ENCODE results near the gene PSD2.

PSD2 gene

DNA sequence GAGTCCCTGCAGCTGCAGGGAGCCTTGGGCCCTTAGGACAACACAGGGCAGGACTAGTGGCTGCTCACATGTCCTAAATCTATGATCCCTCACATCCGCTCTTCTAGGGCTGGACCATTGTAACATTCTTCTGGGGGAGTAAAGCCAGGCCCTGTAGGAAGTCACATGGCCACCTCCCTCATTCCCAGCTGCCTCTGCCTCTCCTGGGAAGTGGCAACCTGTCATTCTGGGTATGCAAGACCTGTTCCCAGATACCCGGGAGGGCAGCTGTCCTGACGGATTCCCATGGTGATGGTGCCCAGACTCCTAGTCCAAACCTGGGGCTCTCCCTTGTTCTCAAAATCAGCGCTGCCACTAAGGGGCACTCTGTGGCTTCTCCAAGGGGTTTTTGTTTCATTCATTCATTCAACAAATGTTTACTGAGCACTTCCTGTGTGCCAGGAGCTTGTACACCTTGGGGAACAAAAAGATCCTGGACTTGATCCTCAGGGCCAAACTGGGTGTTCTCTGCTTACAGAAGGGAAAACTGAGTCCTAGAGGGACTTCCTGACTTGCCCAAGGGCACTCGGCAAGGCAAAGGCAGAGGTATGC is 85.6 kb downstream of the PSD2 start:
- H3K27ac ChIP-seq (ENCODE audit: low read depth, low read length): no peak overlapping the region
- H2AFZ ChIP-seq (ENCODE audit: low read depth, low read length, severe bottlenecking): no peak overlapping the region

DNA sequence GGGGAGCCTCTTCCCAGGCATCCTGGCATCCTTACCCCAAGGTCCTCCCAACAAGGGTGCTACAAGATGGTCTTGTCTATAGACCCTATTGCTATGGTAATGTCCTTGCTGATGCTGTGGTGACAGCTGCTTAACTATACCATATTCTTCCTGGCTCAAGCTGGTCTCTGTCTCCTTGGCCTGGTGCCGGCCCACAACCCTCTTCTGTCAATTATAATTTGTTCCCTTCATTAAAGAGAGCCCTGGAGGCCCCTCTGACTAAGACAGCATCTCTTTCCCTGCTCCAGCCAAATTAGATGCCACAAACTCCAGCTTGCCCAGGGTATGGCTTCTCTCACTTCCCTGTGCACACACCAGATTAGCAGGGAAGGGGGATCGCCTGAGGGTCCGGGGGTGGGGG is 86.7 kb downstream of the PSD2 start:
- Histone ChIP-seq H3K4me2 (ENCODE audit: low read depth, low read length, poor library complexity, severe bottlenecking) (no peak overlapping the region), H3F3A (ENCODE audit: insufficient read depth) (no peaks in the 10 kb centered on the region), H4K20me1 (ENCODE audit: low read depth, low read length) (no peaks in the 10 kb centered on the region), H2AFZ (ENCODE audit: low read depth, low read length, severe bottlenecking) (no peak overlapping the region), H3K27ac (ENCODE audit: low read depth, low read length) (no peak overlapping the region), H3K27me3 (ENCODE audit: low read length) (no peaks in the 10 kb centered on the region), H3K4me3 (ENCODE audit: insufficient read depth, low read length, poor library complexity, severe bottlenecking) (no peak overlapping the region), H3K36me3 (ENCODE audit: low read length) (no peaks in the 10 kb centered on the region), H3K9me2 (replicated peaks; ENCODE audit: insufficient read depth, low read length) (no peaks in the 10 kb centered on the region), H3K9me3 (ENCODE audit: insufficient read depth, low read length) (no peaks in the 10 kb centered on the region), H3K9ac (ENCODE audit: low read length) (no peak overlapping the region), H3K79me2 (ENCODE audit: insufficient read depth, low read length) (no peaks in the 10 kb centered on the region)
- TF ChIP-seq, protein P1, sequence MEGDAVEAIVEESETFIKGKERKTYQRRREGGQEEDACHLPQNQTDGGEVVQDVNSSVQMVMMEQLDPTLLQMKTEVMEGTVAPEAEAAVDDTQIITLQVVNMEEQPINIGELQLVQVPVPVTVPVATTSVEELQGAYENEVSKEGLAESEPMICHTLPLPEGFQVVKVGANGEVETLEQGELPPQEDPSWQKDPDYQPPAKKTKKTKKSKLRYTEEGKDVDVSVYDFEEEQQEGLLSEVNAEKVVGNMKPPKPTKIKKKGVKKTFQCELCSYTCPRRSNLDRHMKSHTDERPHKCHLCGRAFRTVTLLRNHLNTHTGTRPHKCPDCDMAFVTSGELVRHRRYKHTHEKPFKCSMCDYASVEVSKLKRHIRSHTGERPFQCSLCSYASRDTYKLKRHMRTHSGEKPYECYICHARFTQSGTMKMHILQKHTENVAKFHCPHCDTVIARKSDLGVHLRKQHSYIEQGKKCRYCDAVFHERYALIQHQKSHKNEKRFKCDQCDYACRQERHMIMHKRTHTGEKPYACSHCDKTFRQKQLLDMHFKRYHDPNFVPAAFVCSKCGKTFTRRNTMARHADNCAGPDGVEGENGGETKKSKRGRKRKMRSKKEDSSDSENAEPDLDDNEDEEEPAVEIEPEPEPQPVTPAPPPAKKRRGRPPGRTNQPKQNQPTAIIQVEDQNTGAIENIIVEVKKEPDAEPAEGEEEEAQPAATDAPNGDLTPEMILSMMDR (IDR thresholded peaks at IDR 0.05; ENCODE audit: insufficient read depth, low read length, poor library complexity, severe bottlenecking): no peak
- TF ChIP-seq EZH2phosphoT487 (conservative IDR thresholded peaks at IDR 0.05; ENCODE audit: low read length): no peak

More for the DNA sequence above, 85.6 kb downstream of the PSD2 start:
- Histone ChIP-seq H3F3A (ENCODE audit: insufficient read depth) (no peaks in the 10 kb centered on the region), H3K79me2 (ENCODE audit: insufficient read depth, low read length) (no peaks in the 10 kb centered on the region), H3K9ac (ENCODE audit: low read length) (no peak overlapping the region), H3K36me3 (ENCODE audit: low read length) (no peaks in the 10 kb centered on the region), H3K9me2 (replicated peaks; ENCODE audit: insufficient read depth, low read length) (no peaks in the 10 kb centered on the region), H3K9me3 (ENCODE audit: insufficient read depth, low read length) (no peaks in the 10 kb centered on the region), H3K27me3 (ENCODE audit: low read length) (no peaks in the 10 kb centered on the region), H3K4me3 (ENCODE audit: insufficient read depth, low read length, poor library complexity, severe bottlenecking) (no peak overlapping the region), H4K20me1 (ENCODE audit: low read depth, low read length) (no peaks in the 10 kb centered on the region), H3K4me2 (ENCODE audit: low read depth, low read length, poor library complexity, severe bottlenecking) (no peak overlapping the region)
- TF ChIP-seq, protein P1 (IDR thresholded peaks at IDR 0.05; ENCODE audit: insufficient read depth, low read length, poor library complexity, severe bottlenecking): no peak
- no peak for TF ChIP-seq EZH2phosphoT487 (conservative IDR thresholded peaks at IDR 0.05; ENCODE audit: low read length)

DNA sequence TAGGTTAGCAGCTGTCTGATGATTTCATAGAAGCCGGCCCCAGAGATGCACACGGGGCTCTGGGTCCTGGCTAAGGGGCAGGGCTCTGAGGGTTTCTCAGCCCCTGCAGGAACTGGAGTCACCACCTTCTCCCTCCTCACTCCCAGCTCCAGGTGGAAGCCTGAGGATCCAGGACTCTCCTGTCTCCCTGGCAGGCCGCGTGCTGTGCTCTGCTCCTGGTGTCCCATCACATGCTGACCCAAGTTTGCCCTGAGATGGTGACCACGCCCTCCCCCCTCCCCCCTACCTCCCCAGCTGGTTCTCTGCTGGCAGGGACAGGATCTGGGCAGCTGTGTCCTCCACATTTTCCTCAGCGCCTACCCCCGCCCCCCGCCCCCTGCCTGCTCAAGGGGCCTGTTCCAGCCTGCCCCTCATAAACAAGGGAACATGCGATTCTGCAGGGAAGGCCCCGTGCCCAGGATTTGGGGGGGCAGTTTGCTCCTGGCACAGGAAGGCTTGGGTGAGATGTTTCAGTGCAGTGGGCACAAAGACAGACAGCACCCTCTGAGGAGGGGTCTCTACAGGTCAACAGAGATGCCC is 87.4 kb downstream of the PSD2 start:
- Histone ChIP-seq H3K27ac (ENCODE audit: low read depth, low read length) (no peak overlapping the region), H3K27me3 (ENCODE audit: low read length) (no peaks in the 10 kb centered on the region), H2AFZ (ENCODE audit: low read depth, low read length, severe bottlenecking) (no peak overlapping the region), H3F3A (ENCODE audit: insufficient read depth) (no peaks in the 10 kb centered on the region), H3K9me3 (ENCODE audit: insufficient read depth, low read length) (no peaks in the 10 kb centered on the region), H3K9ac (ENCODE audit: low read length) (no peak overlapping the region), H3K79me2 (ENCODE audit: insufficient read depth, low read length) (no peaks in the 10 kb centered on the region), H3K4me2 (ENCODE audit: low read depth, low read length, poor library complexity, severe bottlenecking) (no peak overlapping the region), H4K20me1 (ENCODE audit: low read depth, low read length) (no peaks in the 10 kb centered on the region), H3K9me2 (replicated peaks; ENCODE audit: insufficient read depth, low read length) (no peaks in the 10 kb centered on the region), H3K4me3 (ENCODE audit: insufficient read depth, low read length, poor library complexity, severe bottlenecking) (no peak overlapping the region), H3K36me3 (ENCODE audit: low read length) (no peaks in the 10 kb centered on the region)
- no peak for TF ChIP-seq EZH2phosphoT487 (conservative IDR thresholded peaks at IDR 0.05; ENCODE audit: low read length)
- TF ChIP-seq, protein P1 (IDR thresholded peaks at IDR 0.05; ENCODE audit: insufficient read depth, low read length, poor library complexity, severe bottlenecking): no peak
